Endothelial cell (in vitro differentiated cells): ENCODE results near the gene SEC62. TPM values are rescaled to one million over a fixed set of nuclear protein-coding genes. Genes with fewer than 3 reads are reported as not detected.

Source experiments
- DNase-seq: peaks from one replicate; pipeline ENCODE4 v3.0.0; 2021; ENCODE audit warnings: low spot score
- H3K27ac Mint-ChIP-seq: one replicate; pipeline ENCODE4 v1.8.0; 2021; ENCODE audit warnings: mixed read lengths, inconsistent platforms; ENCODE audit not compliant: unreplicated experiment
- H3K27me3 Mint-ChIP-seq: one replicate; pipeline ENCODE4 v1.8.0; 2021; ENCODE audit warnings: mild to moderate bottlenecking, moderate library complexity, mixed read lengths, inconsistent platforms; ENCODE audit not compliant: unreplicated experiment
- H3K36me3 Mint-ChIP-seq: one replicate; pipeline ENCODE4 v1.8.0; 2021; ENCODE audit warnings: mild to moderate bottlenecking, low read depth, mixed read lengths, inconsistent platforms; ENCODE audit not compliant: unreplicated experiment
- H3K4me1 Mint-ChIP-seq: one replicate; pipeline ENCODE4 v1.8.0; 2021; ENCODE audit warnings: mild to moderate bottlenecking, mixed read lengths, inconsistent platforms; ENCODE audit not compliant: unreplicated experiment
- H3K4me3 Mint-ChIP-seq: one replicate; pipeline ENCODE4 v1.8.0; 2021; ENCODE audit warnings: mild to moderate bottlenecking, mixed read lengths, inconsistent platforms; ENCODE audit not compliant: unreplicated experiment
- H3K9me3 Mint-ChIP-seq: one replicate; pipeline ENCODE4 v1.8.0; 2021; ENCODE audit warnings: mixed read lengths, inconsistent platforms; ENCODE audit not compliant: unreplicated experiment
- total RNA-seq: library from RNA; stranded (reverse); fragmentation: NEBNext Ultra II Directional; extraction: Animal tissue kit (Norgen Biotek cat#: 25700); gene quantifications from one replicate; pipeline ENCODE4 v1.2.1, GENCODE V29; 2021; ENCODE audit not compliant: unreplicated experiment
- TF ChIP-seq, protein P1 (sequence below): fragments of 200-600 bp; sonication (generic); IDR thresholded peaks from one replicate; pipeline ENCODE4 v1.5.0; 2021; ENCODE audit warnings: antibody characterized with exemption; ENCODE audit not compliant: unreplicated experiment

Gene SEC62
- total RNA-seq, 1 donor from 2014 or later, result 89.3 TPM

DNA sequence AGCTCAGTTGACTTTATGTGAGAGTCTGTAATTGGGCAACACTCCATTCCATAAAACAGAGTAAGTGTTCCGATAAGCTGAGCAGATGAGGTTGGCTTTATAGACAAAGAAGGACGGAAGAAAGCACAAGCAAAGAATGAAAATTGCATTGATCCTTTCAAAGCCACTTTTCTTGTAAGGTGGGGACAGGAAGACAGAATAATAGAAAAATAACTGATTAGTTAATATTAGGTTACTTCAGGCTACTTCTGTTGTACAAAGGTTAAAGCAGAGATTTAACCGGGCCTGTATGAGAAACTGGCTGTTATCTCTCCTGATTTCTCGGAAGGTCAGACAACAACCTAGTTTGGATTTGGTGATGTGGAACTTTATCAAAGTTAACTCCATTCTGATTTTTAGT lies 55.7 kb downstream of the SEC62 start:
- no peaks in the 10 kb centered on the region for H3K4me1 Mint-ChIP-seq
- TF ChIP-seq, protein P1, sequence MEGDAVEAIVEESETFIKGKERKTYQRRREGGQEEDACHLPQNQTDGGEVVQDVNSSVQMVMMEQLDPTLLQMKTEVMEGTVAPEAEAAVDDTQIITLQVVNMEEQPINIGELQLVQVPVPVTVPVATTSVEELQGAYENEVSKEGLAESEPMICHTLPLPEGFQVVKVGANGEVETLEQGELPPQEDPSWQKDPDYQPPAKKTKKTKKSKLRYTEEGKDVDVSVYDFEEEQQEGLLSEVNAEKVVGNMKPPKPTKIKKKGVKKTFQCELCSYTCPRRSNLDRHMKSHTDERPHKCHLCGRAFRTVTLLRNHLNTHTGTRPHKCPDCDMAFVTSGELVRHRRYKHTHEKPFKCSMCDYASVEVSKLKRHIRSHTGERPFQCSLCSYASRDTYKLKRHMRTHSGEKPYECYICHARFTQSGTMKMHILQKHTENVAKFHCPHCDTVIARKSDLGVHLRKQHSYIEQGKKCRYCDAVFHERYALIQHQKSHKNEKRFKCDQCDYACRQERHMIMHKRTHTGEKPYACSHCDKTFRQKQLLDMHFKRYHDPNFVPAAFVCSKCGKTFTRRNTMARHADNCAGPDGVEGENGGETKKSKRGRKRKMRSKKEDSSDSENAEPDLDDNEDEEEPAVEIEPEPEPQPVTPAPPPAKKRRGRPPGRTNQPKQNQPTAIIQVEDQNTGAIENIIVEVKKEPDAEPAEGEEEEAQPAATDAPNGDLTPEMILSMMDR, result no peak
- no peak overlapping the region for H3K27ac Mint-ChIP-seq

DNA sequence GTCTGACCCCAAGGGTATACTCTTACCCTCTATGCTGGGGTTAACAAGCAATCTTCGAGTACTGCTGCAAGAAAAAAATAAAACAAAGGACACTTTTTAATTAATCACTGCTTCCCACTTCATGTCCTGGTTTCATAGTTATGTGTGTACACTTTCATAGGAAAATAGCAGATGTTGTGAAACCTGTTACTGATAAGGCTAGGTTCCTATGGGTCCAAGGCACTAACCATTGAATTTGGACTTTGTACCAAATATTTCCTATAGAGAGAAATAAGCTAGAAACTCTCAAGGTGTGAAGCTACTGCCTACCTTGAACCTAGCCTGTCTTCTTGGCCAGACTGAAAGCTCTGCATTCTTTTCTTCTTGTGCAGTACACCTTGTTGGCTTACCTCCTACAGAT lies 56.6 kb downstream of the SEC62 start:
- H3K27ac Mint-ChIP-seq, result no peak overlapping the region
- no peaks in the 10 kb centered on the region for H3K4me1 Mint-ChIP-seq
- no peak for DNase-seq
- H3K4me3 Mint-ChIP-seq, result no peak overlapping the region
- no peaks in the 10 kb centered on the region for H3K36me3 Mint-ChIP-seq
- H3K27me3 Mint-ChIP-seq, result no peaks in the 10 kb centered on the region
- no peaks in the 10 kb centered on the region for H3K9me3 Mint-ChIP-seq
- TF ChIP-seq, protein P1, result no peak

More for the DNA sequence above, 55.7 kb downstream of the SEC62 start:
- no peak for DNase-seq
- Mint-ChIP-seq H3K9me3 (no peaks in the 10 kb centered on the region), H3K27me3 (no peaks in the 10 kb centered on the region), H3K4me3 (no peak overlapping the region), H3K36me3 (no peaks in the 10 kb centered on the region)

GRCh38 chr3:170024581-170024980 lies 58.0 kb downstream of the SEC62 start:
- DNase-seq, result no peak
- H3K27ac Mint-ChIP-seq, result no peak overlapping the region
- TF ChIP-seq, protein P1, result no peak
- H3K4me3 Mint-ChIP-seq, result no peak overlapping the region
- H3K36me3 Mint-ChIP-seq, result no peaks in the 10 kb centered on the region
- no peaks in the 10 kb centered on the region for H3K4me1 Mint-ChIP-seq
- H3K27me3 Mint-ChIP-seq, result no peaks in the 10 kb centered on the region
- no peaks in the 10 kb centered on the region for H3K9me3 Mint-ChIP-seq

GRCh38 chr3:170027233-170028102 lies 60.9 kb downstream of the SEC62 start:
- H3K36me3 Mint-ChIP-seq, result no peaks in the 10 kb centered on the region
- DNase-seq, result no peak
- no peaks in the 10 kb centered on the region for H3K9me3 Mint-ChIP-seq
- H3K4me3 Mint-ChIP-seq, result no peak overlapping the region
- no peaks in the 10 kb centered on the region for H3K4me1 Mint-ChIP-seq
- no peak overlapping the region for H3K27ac Mint-ChIP-seq
- TF ChIP-seq, protein P1, result no peak
- no peaks in the 10 kb centered on the region for H3K27me3 Mint-ChIP-seq

DNA sequence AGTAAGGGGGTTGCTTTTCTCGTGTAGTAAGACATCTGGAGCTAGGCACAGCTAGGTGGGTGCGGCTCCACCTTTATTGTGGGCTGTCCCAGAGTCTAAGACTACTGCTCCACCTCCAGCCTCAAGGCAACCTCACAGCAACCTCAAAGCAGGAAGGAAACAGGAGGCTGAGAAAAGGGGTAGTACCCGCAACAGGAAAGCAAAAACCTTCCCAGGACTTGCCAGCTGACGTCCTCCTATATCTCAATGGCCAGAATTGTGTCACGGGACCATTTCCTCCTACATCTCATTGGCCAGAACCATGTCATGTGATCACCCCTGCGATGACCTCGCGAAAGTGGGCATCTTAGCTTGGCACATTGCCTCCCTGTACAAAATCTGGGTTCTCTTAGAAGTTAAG lies 66.9 kb downstream of the SEC62 start:
- Mint-ChIP-seq H3K4me1 (peaks cover 4% of the 10 kb centered on the region), H3K36me3 (no peaks in the 10 kb centered on the region), H3K27me3 (peaks cover 2% of the 10 kb centered on the region), H3K9me3 (no peaks in the 10 kb centered on the region), H3K4me3 (no peak overlapping the region), H3K27ac (no peak overlapping the region)
- DNase-seq, result no peak
- TF ChIP-seq, protein P1, result no peak
